Keratinocyte (primary cell): ENCODE data around the gene EGFL7. TPM values are rescaled to one million over a fixed set of nuclear protein-coding genes. Genes with fewer than 3 reads are reported as not detected.

Source experiments
- DNase-seq: peaks from one replicate; pipeline ENCODE4 v3.0.0-alpha.2; 2011; ENCODE audit warnings: low read depth, missing footprints, low spot score
- FAIRE-seq: peaks from 2 replicates; lab custom pipeline; 2011; peaks lifted over from hg19 to GRCh38; lab: Jason Lieb, UNC
- H2AFZ ChIP-seq: 2 replicates; pipeline ENCODE4 v1.6.0; 2012; ENCODE audit warnings: low read length, control low read depth, inconsistent platforms; ENCODE audit not compliant: control insufficient read depth
- H3K27ac ChIP-seq: 2 replicates; pipeline ENCODE4 v1.5.1; 2011; ENCODE audit warnings: low read length; ENCODE audit not compliant: control insufficient read depth, insufficient read depth
- H3K27me3 ChIP-seq: 3 replicates; pipeline ENCODE4 v1.6.0; 2011; ENCODE audit warnings: low read length; ENCODE audit not compliant: control insufficient read depth, insufficient read depth; ENCODE audit errors: extremely low read depth
- H3K36me3 ChIP-seq, 2 experiments: 2 replicates in 1 of 2; 3 replicates in 1 of 2; pipeline ENCODE4 v1.5.1; 2011; ENCODE audit warnings: low read length in 2 of 2, mild to moderate bottlenecking in 1 of 2; ENCODE audit not compliant: control insufficient read depth in 2 of 2, insufficient read depth in 2 of 2; ENCODE audit errors: extremely low read depth in 1 of 2
- H3K4me1 ChIP-seq: 3 replicates; pipeline ENCODE4 v1.5.1; 2011; ENCODE audit warnings: low read length; ENCODE audit not compliant: control insufficient read depth, insufficient read depth; ENCODE audit errors: extremely low read depth
- H3K4me2 ChIP-seq: 3 replicates; pipeline ENCODE4 v1.6.0; 2011; ENCODE audit warnings: low read depth, low read length; ENCODE audit not compliant: control insufficient read depth, insufficient read depth; ENCODE audit errors: extremely low read depth
- H3K4me3 ChIP-seq, 3 experiments: fragments of 200-600 bp in 1 of 3; sonication (generic) in 1 of 3; 2 replicates in 2 of 3; 3 replicates in 1 of 3; pipeline ENCODE4 v1.5.1; 2011 to 2016; ENCODE audit warnings: low read length in 3 of 3, mild to moderate bottlenecking in 3 of 3, control low read depth in 2 of 3, inconsistent platforms in 1 of 3, low read depth in 1 of 3, mixed read lengths in 1 of 3, mixed run types in 1 of 3, moderate library complexity in 1 of 3; ENCODE audit not compliant: control insufficient read depth in 2 of 3, insufficient read depth in 2 of 3; ENCODE audit errors: extremely low read depth in 1 of 3
- H3K79me2 ChIP-seq: 2 replicates; pipeline ENCODE4 v1.6.0; 2012; ENCODE audit warnings: low read length; ENCODE audit not compliant: control insufficient read depth, insufficient read depth
- H3K9ac ChIP-seq: 3 replicates; pipeline ENCODE4 v1.6.0; 2011; ENCODE audit warnings: low read length; ENCODE audit not compliant: control insufficient read depth, insufficient read depth; ENCODE audit errors: extremely low read depth
- H3K9me1 ChIP-seq: 3 replicates; pipeline ENCODE4 v1.6.0; 2011; ENCODE audit warnings: low read length; ENCODE audit not compliant: control insufficient read depth, insufficient read depth; ENCODE audit errors: extremely low read depth
- H3K9me3 ChIP-seq: 2 replicates; pipeline ENCODE4 v1.5.1; 2012; ENCODE audit warnings: low read depth, low read length; ENCODE audit not compliant: control insufficient read depth
- H4K20me1 ChIP-seq: 3 replicates; pipeline ENCODE4 v1.6.0; 2011; ENCODE audit warnings: low read length; ENCODE audit not compliant: control insufficient read depth, insufficient read depth; ENCODE audit errors: extremely low read depth
- CTCF ChIP-seq, 3 experiments: IDR thresholded peaks in 1 of 3; conservative IDR thresholded peaks in 1 of 3; optimal IDR thresholded peaks in 1 of 3; 2 replicates in 2 of 3; 3 replicates in 1 of 3; pipeline versions ENCODE3 to v1.5.1; 2011; ENCODE audit warnings: low read length in 3 of 3, mild to moderate bottlenecking in 3 of 3, moderate library complexity in 2 of 3, control low read depth in 1 of 3, inconsistent platforms in 1 of 3; ENCODE audit not compliant: insufficient read depth in 2 of 3; ENCODE audit errors: extremely low read depth in 1 of 3
- EZH2 ChIP-seq: IDR thresholded peaks from one replicate; pipeline ENCODE4 v1.6.1; 2012; ENCODE audit warnings: inconsistent platforms, mild to moderate bottlenecking, low read length, moderate library complexity
- dilution Hi-C: fragments of 300-500 bp; cut with MboI; formaldehyde crosslinking; loops from one replicate; pipeline ENCODE4 v1.7.0; 2020; ENCODE audit warnings: low sequenced_read_pairs; ENCODE audit not compliant: extremely low pct_ligation_motif_present
- polyA plus RNA-seq, 5 experiments: library from polyadenylated mRNA; depleted of rRNA in 3 of 5; stranded (reverse) in 3 of 5; stranded (forward) in 1 of 5; unstranded in 1 of 5; fragments of >200 nt; gene quantifications; 1 replicate in 1 of 5; 2 replicates in 3 of 5; 3 replicates in 1 of 5; pipeline versions ENCODE4 v1.2.1 to v1.2.3, GENCODE V29; 2011 to 2012; ENCODE audit warnings: missing spikeins in 2 of 5, low read depth in 1 of 5, low replicate concordance in 1 of 5

Gene EGFL7
- polyA plus RNA-seq, 1 donor (not counting 4 experiments of a cell fraction or from before 2014, with no cell fraction given) = 4.2 TPM

- dilution Hi-C loops = no loop called here
- peaks cover 7% of the 10 kb centered on the region for H3K27me3 ChIP-seq
- H3K79me2 ChIP-seq = no peaks in the 10 kb centered on the region
- H2AFZ ChIP-seq = no peak overlapping the region
- H3K9me3 ChIP-seq = no peaks in the 10 kb centered on the region
- no peak overlapping the region for H3K27ac ChIP-seq
- FAIRE-seq (no peak), DNase-seq (no peak)
- no peaks in the 10 kb centered on the region for H3K36me3 ChIP-seq
- no peak overlapping the region for H3K9ac ChIP-seq
- H3K9me1 ChIP-seq = no peaks in the 10 kb centered on the region
- TF ChIP-seq EZH2 = no peak
- no peak for TF ChIP-seq CTCF (optimal IDR thresholded peaks at IDR 0.05 in 1 of 3, IDR thresholded peaks at IDR 0.05 in 1 of 3, conservative IDR thresholded peaks at IDR 0.05 in 1 of 3; ENCODE audit: extremely low read depth in 1 of 3, insufficient read depth in 2 of 3, low read length in 3 of 3)
- H3K4me1 ChIP-seq = peaks cover 8% of the 10 kb centered on the region
- H4K20me1 ChIP-seq = no peaks in the 10 kb centered on the region
- no peak overlapping the region for H3K4me2 ChIP-seq
- no peak overlapping the region for H3K4me3 ChIP-seq
Observed at GRCh38 chr9:136615631-136616306, 46.9 kb upstream of the EGFL7 start.

- no peak overlapping the region for H3K27ac ChIP-seq
- H4K20me1 ChIP-seq = no peaks in the 10 kb centered on the region
- H3K9me1 ChIP-seq = no peaks in the 10 kb centered on the region
- no peak for FAIRE-seq
- no peak overlapping the region for H3K9ac ChIP-seq
- peaks cover 13% of the 10 kb centered on the region for H3K4me1 ChIP-seq
- H3K79me2 ChIP-seq = no peaks in the 10 kb centered on the region
- dilution Hi-C loops = no loop called here
- H3K4me2 ChIP-seq = no peak overlapping the region
- DNase-seq = no peak
- H3K27me3 ChIP-seq = peaks cover 7% of the 10 kb centered on the region
- TF ChIP-seq EZH2 (no peak), CTCF (optimal IDR thresholded peaks at IDR 0.05 in 1 of 3, IDR thresholded peaks at IDR 0.05 in 1 of 3, conservative IDR thresholded peaks at IDR 0.05 in 1 of 3; ENCODE audit: extremely low read depth in 1 of 3, insufficient read depth in 2 of 3, low read length in 3 of 3) (no peak)
- H2AFZ ChIP-seq = no peak overlapping the region
- H3K4me3 ChIP-seq = no peak overlapping the region
- H3K9me3 ChIP-seq = no peaks in the 10 kb centered on the region
- no peaks in the 10 kb centered on the region for H3K36me3 ChIP-seq
Observed at GRCh38 chr9:136616307-136616635, 46.4 kb upstream of the EGFL7 start.
